ENCODE measurements around the gene RFK. TPM values are rescaled to one million over a fixed set of nuclear protein-coding genes. Genes with fewer than 3 reads are reported as not detected.

The RFK gene
- total and polyA plus RNA-seq, 2 of the 13 experiments (the other 11 are each of a cell fraction or from before 2014, with no cell fraction given), result 18.2 to 37.2 TPM

GRCh38 chr9:76341616-76342015 lies 52.6 kb downstream of the RFK start:
- in situ Hi-C loops (cut with HindIII; ENCODE audit: extremely low pct_ligation_motif_present, low pct_unique_long_range_greater_than_20kb), result no loop called here
- Histone ChIP-seq H3K4me1 (ENCODE audit: insufficient read depth, low read length) (no peaks in the 10 kb centered on the region), H3K9ac (ENCODE audit: insufficient read depth, low read depth, low read length) (no peak overlapping the region), H3K4me3 (replicated peaks in 1 of 3; ENCODE audit: insufficient read depth in 1 of 3, low read depth in 2 of 3, low read length in 3 of 3) (no peak overlapping the region), H4K20me1 (ENCODE audit: insufficient read depth, low read length) (no peaks in the 10 kb centered on the region), H3K27me3 (ENCODE audit: control insufficient read depth in 1 of 2, insufficient read depth in 2 of 2, low read length in 2 of 2) (no peaks in the 10 kb centered on the region), H3K27ac (ENCODE audit: extremely low read length, insufficient read depth, low read length) (no peak overlapping the region), H3K9me3 (ENCODE audit: low read length) (0 out of 2 replicates have a peak, but pooled peaks cover 4% of the 10 kb centered on the region), H3K79me2 (ENCODE audit: insufficient read depth, low read length) (no peaks in the 10 kb centered on the region), H2AFZ (ENCODE audit: low read length) (no peak overlapping the region), H3K4me2 (ENCODE audit: low read depth, low read length) (no peak overlapping the region), H3K36me3 (replicated peaks in 1 of 2; ENCODE audit: control insufficient read depth in 1 of 2, insufficient read depth in 2 of 2, low read length in 2 of 2) (no peaks in the 10 kb centered on the region)
- intact Hi-C loops (cut with micrococcal nuclease; ENCODE audit: unreplicated experiment), result no loop called here
- no peak for ATAC-seq
- CTCF ChIA-PET (ENCODE audit: low intra/inter-chr PET ratio, low total read pairs), result no interaction called here
- no TSS peak for BruUV-seq (replicated peaks)
- FAIRE-seq, result no peak
- no peak for TF ChIP-seq ZUFSP (CRISPR knock-in tag; IDR thresholded peaks at IDR 0.05; ENCODE audit: borderline replicate concordance)
- no peak for TF ChIP-seq IRF1 (CRISPR knock-in tag; IDR thresholded peaks at IDR 0.05; ENCODE audit: low read depth)
- no peak for TF ChIP-seq ZNF441 (CRISPR knock-in tag; IDR thresholded peaks at IDR 0.05; ENCODE audit: borderline replicate concordance)
- TF ChIP-seq NFYC (CRISPR knock-in tag; IDR thresholded peaks at IDR 0.05), result no peak
- DNase-seq (ENCODE audit: low spot score), result no peak
- POLR2A ChIA-PET, result no interaction called here
- WGBS (ENCODE audit: low lambda C conversion rate), result 93% methylated on average over 1 of the region's 1 CpG

GRCh38 chr9:76338418-76338817 lies 55.8 kb downstream of the RFK start:
- FAIRE-seq (no peak), ATAC-seq (no peak), DNase-seq (ENCODE audit: low spot score) (no peak)
- H3K4me2 ChIP-seq (ENCODE audit: low read depth, low read length), result no peak overlapping the region
- POLR2A ChIA-PET, result no interaction called here
- no peak overlapping the region for H2AFZ ChIP-seq (ENCODE audit: low read length)
- no peaks in the 10 kb centered on the region for H3K36me3 ChIP-seq (replicated peaks in 1 of 2; ENCODE audit: control insufficient read depth in 1 of 2, insufficient read depth in 2 of 2, low read length in 2 of 2)
- no peaks in the 10 kb centered on the region for H3K9me3 ChIP-seq (ENCODE audit: low read length)
- no peaks in the 10 kb centered on the region for H3K27me3 ChIP-seq (ENCODE audit: control insufficient read depth in 1 of 2, insufficient read depth in 2 of 2, low read length in 2 of 2)
- no TSS peak for BruUV-seq (replicated peaks)
- CTCF ChIA-PET (ENCODE audit: low intra/inter-chr PET ratio, low total read pairs), result no interaction called here
- no peak overlapping the region for H3K27ac ChIP-seq (ENCODE audit: extremely low read length, insufficient read depth, low read length)
- intact Hi-C loops (cut with micrococcal nuclease; ENCODE audit: unreplicated experiment), result no loop called here
- in situ Hi-C loops (cut with HindIII; ENCODE audit: extremely low pct_ligation_motif_present, low pct_unique_long_range_greater_than_20kb), result no loop called here
- H3K4me1 ChIP-seq (ENCODE audit: insufficient read depth, low read length), result no peaks in the 10 kb centered on the region
- WGBS (ENCODE audit: low lambda C conversion rate), result 61% methylated on average over 6 of the region's 6 CpGs
- H3K9ac ChIP-seq (ENCODE audit: insufficient read depth, low read depth, low read length), result no peak overlapping the region
- no peaks in the 10 kb centered on the region for H4K20me1 ChIP-seq (ENCODE audit: insufficient read depth, low read length)
- H3K4me3 ChIP-seq (replicated peaks in 1 of 3; ENCODE audit: insufficient read depth in 1 of 3, low read depth in 2 of 3, low read length in 3 of 3), result no peak overlapping the region
- H3K79me2 ChIP-seq (ENCODE audit: insufficient read depth, low read length), result no peaks in the 10 kb centered on the region
- TF ChIP-seq TBL1XR1 (IDR thresholded peaks at IDR 0.05; ENCODE audit: borderline replicate concordance, low read length, partially characterized antibody) (no peak), NFIC (IDR thresholded peaks at IDR 0.05; ENCODE audit: low read length) (no peak), CCAR2 (optimal IDR thresholded peaks at IDR 0.05; ENCODE audit: low read depth, low read length) (no peak), ZNF713 (CRISPR knock-in tag; IDR thresholded peaks at IDR 0.05) (no peak), HMGXB3 (CRISPR knock-in tag; IDR thresholded peaks at IDR 0.05; ENCODE audit: borderline replicate concordance) (no peak), ZNF432 (CRISPR knock-in tag; IDR thresholded peaks at IDR 0.05; ENCODE audit: borderline replicate concordance) (no peak), SP4 (CRISPR knock-in tag; IDR thresholded peaks at IDR 0.05) (no peak), ZNF788 (CRISPR knock-in tag; IDR thresholded peaks at IDR 0.05; ENCODE audit: borderline replicate concordance) (no peak), ZBTB3 (CRISPR knock-in tag; IDR thresholded peaks at IDR 0.05; ENCODE audit: borderline replicate concordance, low read depth) (no peak)

Data from HepG2 (cell line).